GM19438 (cell line): Measurements from ENCODE around the gene DFFB.

Experiments used
- ATAC-seq: cut with Tn5 transposase; IDR thresholded peaks from one replicate; pipeline ENCODE4 v1.9.1; 2021; ENCODE audit warnings: low read depth; ENCODE audit not compliant: unreplicated experiment

The DFFB gene

DNA sequence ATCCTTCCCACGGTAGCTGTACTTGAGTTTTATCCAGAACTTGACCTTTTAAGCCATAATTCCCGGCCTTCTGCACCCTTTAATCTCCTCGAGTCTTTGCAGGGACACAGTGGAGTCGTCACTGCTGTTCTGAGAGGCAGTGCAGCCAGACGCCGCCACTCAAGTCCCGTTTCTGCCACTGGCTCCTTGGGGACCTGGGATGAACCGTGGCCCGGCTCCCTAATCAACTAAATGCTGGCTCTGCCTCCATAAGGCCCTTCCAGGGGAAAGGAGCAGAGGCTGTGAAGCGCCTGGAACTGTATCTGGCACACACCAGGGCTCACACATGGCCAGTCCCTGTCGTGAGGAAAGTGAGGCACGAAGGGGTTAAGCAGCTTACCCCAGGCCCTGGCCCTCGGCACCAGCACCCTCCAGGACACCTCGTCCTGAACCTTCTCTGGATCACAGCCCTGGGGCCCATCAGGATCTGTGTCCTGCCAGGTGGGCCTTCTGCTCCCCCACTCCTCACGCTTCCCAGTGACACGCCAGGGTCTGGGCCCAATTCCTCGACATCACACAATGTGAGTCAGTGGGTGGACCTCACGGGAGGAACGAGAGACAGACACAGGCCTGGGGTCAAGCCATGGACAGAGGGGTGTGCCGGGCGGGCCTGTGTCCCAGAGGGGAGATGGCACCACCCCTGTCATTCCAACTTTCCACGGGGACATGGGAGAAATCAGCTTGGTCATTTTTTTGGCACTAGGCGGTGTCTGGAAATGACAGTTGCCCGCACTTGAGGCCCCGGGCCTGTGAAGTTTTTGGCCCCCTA lies 66.3 kb downstream of the DFFB start:
- ATAC-seq: no peak

DNA sequence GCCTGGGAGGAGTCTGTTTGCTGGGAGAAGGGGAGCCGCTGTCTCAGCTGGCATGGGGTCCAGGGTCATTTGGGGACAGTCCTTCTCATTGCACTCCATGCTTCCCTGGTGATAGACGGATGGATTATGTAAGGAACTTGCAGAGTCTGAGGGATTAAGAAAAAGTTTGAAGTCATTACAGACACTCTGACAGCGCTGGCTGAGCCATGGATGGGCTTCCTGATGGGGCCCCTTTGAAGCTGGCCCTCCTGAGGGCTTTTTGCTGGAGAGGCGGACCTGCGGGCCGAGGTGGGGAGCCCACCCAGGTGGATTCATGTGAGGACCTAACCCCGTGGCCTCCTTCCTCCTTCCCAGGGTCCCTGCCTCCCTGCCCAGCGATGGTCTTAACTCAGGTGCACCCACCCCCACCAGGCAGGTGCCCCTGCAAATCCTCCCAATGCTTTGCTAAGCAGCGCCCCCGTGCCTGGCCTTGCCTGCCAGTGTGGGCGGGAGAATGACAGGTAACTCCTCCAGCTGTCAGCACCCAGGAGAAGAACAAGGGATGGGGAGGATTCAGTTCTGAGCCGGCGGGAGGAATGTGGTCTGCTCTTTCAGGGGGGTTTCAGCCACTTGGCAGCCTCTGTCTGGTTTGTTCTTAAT lies 67.0 kb downstream of the DFFB start:
- no peak for ATAC-seq

DNA sequence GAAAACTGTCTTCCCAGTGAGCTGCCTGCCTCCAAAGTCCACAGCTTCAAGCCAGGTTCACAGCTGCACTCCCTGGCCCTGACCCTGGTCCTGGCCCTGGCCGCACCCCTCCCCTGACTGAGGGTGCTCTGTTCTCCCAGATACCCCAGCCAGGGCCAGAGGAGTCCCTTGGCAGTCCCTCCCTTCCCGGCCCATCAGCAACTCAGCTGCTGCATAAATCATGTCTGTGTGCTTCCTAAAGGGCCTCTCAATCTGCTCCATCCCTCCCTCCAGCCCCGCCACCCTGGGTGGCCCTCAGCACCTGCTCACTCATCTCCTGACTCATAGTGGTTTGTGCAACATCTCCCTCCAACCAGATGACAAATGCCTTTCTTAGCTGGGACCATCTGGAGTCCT lies 67.5 kb downstream of the DFFB start:
- ATAC-seq: no peak

DNA sequence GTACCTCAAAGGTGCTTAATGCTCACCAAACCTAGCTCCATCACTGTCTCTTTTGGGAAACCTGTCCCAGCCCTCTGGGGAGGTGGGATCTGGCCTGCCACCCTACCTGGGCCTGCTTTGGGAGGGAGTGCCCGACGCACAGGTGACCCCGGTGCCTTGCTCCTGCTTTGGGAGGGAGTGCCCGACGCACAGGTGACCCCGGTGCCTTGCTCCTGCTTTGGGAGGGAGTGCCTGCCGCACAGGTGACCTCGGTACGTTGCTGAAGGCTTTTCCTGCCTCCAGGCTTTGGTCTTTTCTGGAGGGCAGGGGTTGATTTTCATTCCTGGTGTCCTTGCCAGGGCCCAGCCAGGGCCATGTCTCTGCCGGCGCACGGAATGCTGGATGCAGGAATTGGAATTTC lies 68.0 kb downstream of the DFFB start:
- ATAC-seq: no peak

DNA sequence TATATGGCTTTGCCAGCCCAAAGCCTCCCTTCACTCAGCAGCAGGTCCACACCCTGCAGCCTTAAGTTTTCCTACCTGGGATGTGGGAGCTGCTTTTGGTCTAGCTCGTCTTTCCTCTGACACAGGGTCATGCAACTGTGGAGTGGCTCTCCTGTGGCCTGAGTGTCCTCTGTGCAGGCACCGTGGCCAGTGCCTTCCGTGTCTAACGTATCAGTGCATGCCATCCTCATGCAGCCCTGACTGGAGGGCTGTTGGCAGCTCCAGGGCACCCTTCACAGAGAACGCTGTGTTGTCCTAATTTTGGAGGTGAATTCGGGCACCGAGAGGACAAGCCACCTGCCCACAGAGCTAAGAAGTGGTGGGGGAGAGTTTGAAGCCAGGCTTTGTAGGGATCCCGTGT lies 68.5 kb downstream of the DFFB start:
- no peak for ATAC-seq

DNA sequence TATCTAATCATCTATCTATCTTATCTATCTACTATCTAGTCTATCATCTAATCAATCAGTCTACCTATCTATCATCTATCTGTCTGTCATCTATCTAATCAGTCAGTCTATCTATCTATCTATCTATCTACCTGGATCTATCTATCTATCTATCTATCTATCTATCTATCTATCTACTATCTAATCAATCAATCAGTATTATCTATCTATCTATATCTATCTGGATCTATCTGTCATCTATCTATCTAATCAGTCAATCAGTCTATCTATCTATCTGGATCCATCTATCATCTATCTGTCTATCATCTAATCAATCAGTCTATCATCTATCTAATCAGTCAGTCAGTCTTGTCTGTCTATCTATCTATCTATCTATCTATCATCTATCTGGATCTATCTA lies 69.7 kb downstream of the DFFB start:
- ATAC-seq: no peak

DNA sequence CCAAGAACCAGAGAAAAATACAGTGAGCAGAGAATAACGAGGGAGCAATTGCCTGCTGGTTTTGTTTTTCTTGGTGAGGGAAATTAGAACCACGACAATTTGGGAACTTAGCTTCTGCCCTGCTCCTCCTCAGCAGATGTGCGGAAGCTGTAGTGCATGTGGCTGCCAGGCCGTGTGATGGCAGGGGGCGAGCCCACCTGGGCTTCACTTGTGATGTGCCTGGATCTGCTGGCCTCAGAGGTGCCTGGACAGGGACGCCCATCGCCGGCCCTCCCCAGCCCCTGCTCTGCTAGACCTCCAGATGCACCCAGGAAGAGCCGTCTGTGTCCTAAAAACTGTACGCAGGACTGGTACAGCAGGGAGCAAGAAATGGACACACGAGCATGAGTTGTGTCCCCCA lies 71.3 kb downstream of the DFFB start:
- ATAC-seq: no peak

DNA sequence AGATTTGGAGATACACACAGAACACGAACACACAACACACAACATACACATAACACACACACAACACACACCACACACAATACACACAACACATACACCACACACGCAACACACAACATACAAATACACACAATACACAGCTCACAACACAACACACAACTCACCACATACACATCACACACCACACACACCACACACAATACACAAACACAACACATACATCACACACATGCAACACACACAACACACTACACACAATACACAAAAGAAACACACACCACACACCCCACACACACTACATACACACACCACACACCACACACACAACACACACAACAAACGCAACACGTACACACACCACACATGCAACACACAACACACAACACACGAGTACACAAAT lies 71.8 kb downstream of the DFFB start:
- no peak for ATAC-seq

DNA sequence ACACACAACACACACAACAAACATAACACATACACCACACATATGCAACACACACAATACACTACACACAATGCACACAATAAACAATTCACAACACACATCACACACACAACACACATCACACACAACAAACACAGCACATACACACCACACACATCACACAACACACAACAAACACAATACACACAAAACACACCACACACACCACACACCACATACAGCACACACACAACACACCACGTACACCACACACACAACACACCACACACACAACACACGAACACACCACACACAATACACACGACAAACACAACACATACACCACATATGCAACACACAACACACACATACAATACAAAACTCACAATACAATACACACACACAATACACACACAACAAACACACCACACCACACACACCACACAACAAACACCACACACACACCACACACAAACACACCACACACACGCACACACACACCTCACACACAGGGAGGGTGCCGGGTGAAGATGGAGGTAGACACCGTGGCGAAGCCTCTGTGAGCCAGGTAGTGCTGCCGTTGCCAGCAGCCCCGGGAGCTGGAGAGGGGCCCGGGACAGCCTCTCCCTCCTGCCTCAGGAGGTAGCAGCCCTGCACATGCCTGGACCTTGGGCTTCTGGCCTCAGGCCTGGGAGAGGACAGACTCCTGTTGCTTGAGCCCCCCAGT lies 73.2 kb downstream of the DFFB start:
- ATAC-seq: no peak

DNA sequence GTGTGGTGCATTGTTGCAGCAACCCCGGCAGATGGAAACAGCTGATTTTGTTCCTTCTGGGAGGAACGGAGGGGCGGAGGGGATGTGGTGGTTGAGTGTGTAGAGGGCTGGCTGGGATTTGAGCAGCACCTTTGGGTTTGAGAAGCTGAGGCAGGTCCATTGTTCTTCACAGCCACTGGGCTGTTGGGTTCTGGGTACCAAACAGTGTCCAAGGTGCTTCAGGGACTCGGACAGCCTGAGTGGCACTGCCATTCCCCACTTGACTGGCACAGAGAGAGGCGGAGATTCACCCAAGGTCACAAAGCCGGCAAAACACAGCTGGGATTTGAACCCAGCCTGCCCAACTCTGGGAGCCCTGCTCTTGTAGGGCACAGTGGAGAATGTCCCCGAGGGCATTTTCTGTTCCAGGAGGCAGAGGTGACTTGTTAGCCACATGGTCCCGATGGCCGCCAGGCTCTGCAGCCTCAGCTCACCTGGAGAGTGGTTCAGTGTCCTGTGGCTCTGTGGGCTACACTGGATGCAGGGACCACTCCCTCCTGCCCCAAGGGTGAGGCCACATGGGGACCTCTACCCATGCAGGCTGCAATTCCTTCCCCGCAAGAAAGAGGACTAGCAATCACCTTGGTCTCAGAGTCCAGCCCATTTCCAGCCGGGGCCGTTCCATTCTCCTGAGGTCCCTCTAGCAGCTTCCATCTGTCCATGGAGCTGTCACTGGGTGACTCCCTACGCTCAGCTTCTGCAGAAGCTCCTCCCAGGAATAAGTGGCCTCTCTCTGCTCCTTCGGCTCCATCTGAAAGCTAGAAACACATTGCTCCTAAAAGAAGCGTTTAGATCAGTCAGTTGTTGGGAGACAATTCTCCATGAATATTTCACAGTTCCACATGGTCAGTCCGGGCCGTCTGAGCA lies 74.0 kb downstream of the DFFB start:
- ATAC-seq: no peak

DNA sequence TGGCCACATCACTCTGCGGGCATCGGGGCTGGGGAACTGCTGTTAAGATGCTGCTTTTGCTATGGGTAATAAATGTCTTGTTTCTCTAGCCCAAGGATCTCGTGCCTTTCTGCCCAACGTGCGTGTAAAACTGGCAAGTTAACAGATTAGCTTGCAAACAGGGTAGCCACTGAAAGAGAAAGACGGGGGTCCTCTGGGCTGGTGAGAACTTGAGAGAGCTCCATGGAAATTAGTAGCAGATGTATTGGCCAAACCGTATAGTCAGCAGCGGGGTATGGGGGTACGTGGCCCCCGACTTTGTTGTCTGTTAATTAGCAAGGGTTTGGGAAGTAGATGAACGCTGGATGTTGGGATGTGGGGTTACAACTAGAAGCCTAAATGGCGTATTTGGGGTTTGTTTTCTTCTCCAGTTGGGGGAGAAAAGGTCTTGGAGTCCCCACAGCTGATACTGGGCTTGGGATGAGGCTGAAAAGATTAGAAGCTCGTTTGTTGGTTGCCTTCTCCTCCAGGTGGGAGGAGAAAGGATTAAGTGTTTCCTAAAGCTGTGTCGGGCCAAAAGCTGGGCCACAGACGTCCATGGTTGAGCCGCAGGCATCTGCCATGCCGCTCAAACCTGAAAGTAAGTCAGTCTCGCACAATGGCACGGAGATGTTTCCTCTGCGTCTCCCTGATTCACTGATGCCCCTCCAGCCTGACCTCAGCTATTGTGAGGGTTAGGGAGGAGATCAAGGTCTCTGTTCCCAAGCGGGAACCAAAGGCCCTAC lies 75.1 kb downstream of the DFFB start:
- no peak for ATAC-seq
